ENCODE data around the gene TMEM11.

Gene TMEM11

GRCh38 chr17:21214015-21214776, at the start of gene TMEM11:
TSS of gene TMEM11 (minus strand) at chr17:21214161. CDS start at chr17:21214152, 9 bp downstream.
- DNase-seq (ENCODE audit: low read depth) = peak; percentile 96

- DNase-seq (ENCODE audit: low read depth) = no peak
These were observed 49.4 kb upstream of the TMEM11 start for GRCh38 chr17:21263376-21263775.

- no peak for DNase-seq (ENCODE audit: low read depth)
These were observed 48.5 kb upstream of the TMEM11 start for GRCh38 chr17:21262259-21262993.

GRCh38 chr17:21258593-21258992, 44.6 kb upstream of the TMEM11 start:
- no peak for DNase-seq (ENCODE audit: low read depth)

- no peak for DNase-seq (ENCODE audit: low read depth)
These were observed 39.9 kb upstream of the TMEM11 start for GRCh38 chr17:21253646-21254441.

- peak; percentile 64 for DNase-seq (ENCODE audit: low read depth)
These were observed 39.1 kb upstream of the TMEM11 start, which contains the start of gene NATD1 for GRCh38 chr17:21252796-21253645. TSS of gene NATD1 (minus strand) at chr17:21253410. CDS start at chr17:21253264, 146 bp downstream.

GRCh38 chr17:21252289-21252795, 38.4 kb upstream of the TMEM11 start:
- no peak for DNase-seq (ENCODE audit: low read depth)

- DNase-seq (ENCODE audit: low read depth) = no peak
These were observed 37.5 kb upstream of the TMEM11 start for GRCh38 chr17:21251337-21252010.

- no peak for DNase-seq (ENCODE audit: low read depth)
These were observed 36.9 kb upstream of the TMEM11 start for GRCh38 chr17:21250854-21251253.

- no peak for DNase-seq (ENCODE audit: low read depth)
These were observed 36.2 kb upstream of the TMEM11 start for GRCh38 chr17:21249920-21250703.

GRCh38 chr17:21249086-21249795, 35.3 kb upstream of the TMEM11 start:
- DNase-seq (ENCODE audit: low read depth) = no peak

GRCh38 chr17:21248500-21248899, 34.5 kb upstream of the TMEM11 start:
- DNase-seq (ENCODE audit: low read depth) = no peak

- no peak for DNase-seq (ENCODE audit: low read depth)
These were observed 33.7 kb upstream of the TMEM11 start for GRCh38 chr17:21247552-21248258.

GRCh38 chr17:21246698-21247097, 32.7 kb upstream of the TMEM11 start:
- no peak for DNase-seq (ENCODE audit: low read depth)

GRCh38 chr17:21245639-21246084, 31.7 kb upstream of the TMEM11 start:
- no peak for DNase-seq (ENCODE audit: low read depth)

GRCh38 chr17:21243516-21244303, 29.7 kb upstream of the TMEM11 start:
- DNase-seq (ENCODE audit: low read depth) = no peak

- DNase-seq (ENCODE audit: low read depth) = no peak
These were observed 29.0 kb upstream of the TMEM11 start for GRCh38 chr17:21242780-21243515.
